GM12872 (cell line): ENCODE results near the gene ZSCAN5A.

ENCODE experiments used
- TF ChIP-seq, protein P1 (sequence below): IDR thresholded peaks from 3 replicates; pipeline ENCODE4 v1.5.1; 2011; ENCODE audit warnings: low read depth, mild to moderate bottlenecking, low read length, moderate library complexity; ENCODE audit not compliant: insufficient read depth

ZSCAN5A gene

GRCh38 chr19:56299688-56300087 lies 15.0 kb downstream of the ZSCAN5A start:
- TF ChIP-seq, protein P1, sequence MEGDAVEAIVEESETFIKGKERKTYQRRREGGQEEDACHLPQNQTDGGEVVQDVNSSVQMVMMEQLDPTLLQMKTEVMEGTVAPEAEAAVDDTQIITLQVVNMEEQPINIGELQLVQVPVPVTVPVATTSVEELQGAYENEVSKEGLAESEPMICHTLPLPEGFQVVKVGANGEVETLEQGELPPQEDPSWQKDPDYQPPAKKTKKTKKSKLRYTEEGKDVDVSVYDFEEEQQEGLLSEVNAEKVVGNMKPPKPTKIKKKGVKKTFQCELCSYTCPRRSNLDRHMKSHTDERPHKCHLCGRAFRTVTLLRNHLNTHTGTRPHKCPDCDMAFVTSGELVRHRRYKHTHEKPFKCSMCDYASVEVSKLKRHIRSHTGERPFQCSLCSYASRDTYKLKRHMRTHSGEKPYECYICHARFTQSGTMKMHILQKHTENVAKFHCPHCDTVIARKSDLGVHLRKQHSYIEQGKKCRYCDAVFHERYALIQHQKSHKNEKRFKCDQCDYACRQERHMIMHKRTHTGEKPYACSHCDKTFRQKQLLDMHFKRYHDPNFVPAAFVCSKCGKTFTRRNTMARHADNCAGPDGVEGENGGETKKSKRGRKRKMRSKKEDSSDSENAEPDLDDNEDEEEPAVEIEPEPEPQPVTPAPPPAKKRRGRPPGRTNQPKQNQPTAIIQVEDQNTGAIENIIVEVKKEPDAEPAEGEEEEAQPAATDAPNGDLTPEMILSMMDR: no peak

- TF ChIP-seq, protein P1: no peak
Observed at GRCh38 chr19:56297010-56297409, 17.6 kb downstream of the ZSCAN5A start.

- TF ChIP-seq, protein P1: no peak
Observed at GRCh38 chr19:56295531-56296455, 18.8 kb downstream of the ZSCAN5A start.

GRCh38 chr19:56294549-56294948 lies 20.1 kb downstream of the ZSCAN5A start:
- TF ChIP-seq, protein P1: no peak

DNA sequence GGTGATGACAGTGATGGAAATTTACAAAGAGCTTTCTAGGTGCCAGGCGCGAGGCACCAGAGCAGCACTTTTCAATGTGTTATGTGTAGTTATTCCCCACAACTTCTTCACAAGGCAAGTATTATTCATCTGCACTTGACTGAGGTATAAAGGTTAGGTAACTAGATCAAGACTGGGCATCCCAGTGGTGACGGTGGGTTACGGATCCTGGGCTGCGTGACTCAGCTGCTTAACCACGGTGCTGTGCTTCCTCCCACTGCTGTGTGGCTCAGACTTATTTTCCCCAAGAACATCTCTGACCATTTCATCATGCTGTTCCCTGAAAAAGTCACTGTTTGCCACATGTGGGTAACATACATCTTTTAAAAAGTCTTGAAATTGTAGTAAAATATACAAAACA lies 22.8 kb downstream of the ZSCAN5A start:
- TF ChIP-seq, protein P1: no peak

DNA sequence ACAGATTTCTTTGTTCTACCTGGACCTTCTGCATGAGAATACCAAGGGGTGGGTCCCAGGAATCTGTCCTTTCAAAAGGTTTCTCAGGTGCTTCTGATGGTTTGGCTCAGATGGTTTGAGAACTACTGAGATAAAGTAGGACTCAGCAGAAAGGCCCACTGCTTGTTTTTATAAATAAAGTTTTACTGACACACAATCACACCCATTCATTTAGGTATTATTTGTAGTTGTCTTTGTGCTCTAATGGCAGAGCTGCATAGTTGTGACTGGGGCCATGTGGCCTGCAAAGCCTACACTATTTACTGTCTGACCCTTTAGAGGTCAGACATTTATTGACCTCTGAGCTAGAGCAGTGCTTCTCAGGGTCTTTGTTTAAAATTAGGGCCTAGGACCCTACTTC lies 24.5 kb downstream of the ZSCAN5A start:
- TF ChIP-seq, protein P1: no peak

DNA sequence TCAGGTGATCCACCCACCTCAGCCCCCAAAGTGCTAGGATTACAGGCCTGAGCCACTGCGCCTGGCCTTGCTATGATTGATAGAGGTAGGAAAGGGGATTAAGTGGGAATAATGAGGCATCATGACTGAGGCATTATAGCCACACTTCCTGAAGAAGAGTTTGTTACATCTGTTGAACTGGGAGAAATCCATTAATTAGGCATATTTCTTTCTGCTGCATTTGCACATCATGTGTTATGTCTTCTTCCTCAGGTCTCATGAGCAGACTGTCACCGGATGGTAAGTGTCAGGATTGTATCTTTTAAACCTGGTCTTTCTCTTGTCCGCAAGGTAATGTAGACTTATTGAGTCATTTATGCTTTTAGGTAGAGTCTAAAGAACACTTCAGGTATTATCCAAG lies 29.9 kb downstream of the ZSCAN5A start:
- TF ChIP-seq, protein P1: no peak
